GM06990 (cell line): ENCODE results near the gene ESPNL.

Experiments used
- DNase-seq: peaks from one replicate; pipeline ENCODE4 v3.0.0-alpha.2; 2011; ENCODE audit not compliant: insufficient read length; ENCODE audit errors: extremely low read depth
- H3K27me3 ChIP-seq: replicated peaks from 2 replicates; pipeline ENCODE4 v1.6.0; 2011; ENCODE audit warnings: low read length; ENCODE audit not compliant: control insufficient read depth, insufficient read depth
- H3K36me3 ChIP-seq: 2 replicates; pipeline ENCODE4 v1.5.1; 2011; ENCODE audit warnings: low read length; ENCODE audit not compliant: control insufficient read depth, insufficient read depth
- H3K4me3 ChIP-seq: replicated peaks from 2 replicates; pipeline ENCODE4 v1.5.1; 2011; ENCODE audit warnings: low read depth, mild to moderate bottlenecking, control low read depth, low read length
- CTCF ChIP-seq: IDR thresholded peaks from 2 replicates; pipeline ENCODE4 v1.5.1; 2011; ENCODE audit warnings: low read length, control low read depth, mild to moderate bottlenecking, inconsistent platforms; ENCODE audit not compliant: insufficient read depth, poor library complexity, severe bottlenecking

Gene ESPNL

DNA sequence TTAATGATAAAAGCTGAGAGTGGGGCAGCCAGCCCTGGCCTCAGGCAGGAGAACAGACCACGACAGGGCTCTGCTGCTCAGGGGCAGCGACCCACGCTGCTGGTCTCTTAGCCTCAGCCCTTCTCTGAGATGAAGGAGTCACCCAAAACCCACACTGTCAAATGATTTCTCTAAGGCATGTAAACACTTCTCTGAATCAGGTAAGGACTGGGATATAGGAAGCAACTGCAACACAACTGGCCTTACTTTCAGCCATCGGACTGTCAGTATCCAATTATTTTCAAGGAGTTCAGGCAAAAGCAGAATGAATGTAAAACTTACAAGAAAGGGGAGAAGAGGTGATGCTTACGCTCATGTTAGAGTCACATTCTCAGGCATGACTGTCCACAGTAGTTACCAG is 80.4 kb downstream of the ESPNL start:
- no peak for TF ChIP-seq CTCF
- H3K36me3 ChIP-seq: peaks cover 20% of the 10 kb centered on the region
- H3K27me3 ChIP-seq: no peaks in the 10 kb centered on the region
- no peak overlapping the region for H3K4me3 ChIP-seq
- DNase-seq: no peak

- H3K4me3 ChIP-seq: no peak overlapping the region
- no peak for DNase-seq
- TF ChIP-seq CTCF: no peak
- H3K27me3 ChIP-seq: no peaks in the 10 kb centered on the region
- H3K36me3 ChIP-seq: peaks cover 23% of the 10 kb centered on the region
Observed at GRCh38 chr2:238182362-238182761, 82.2 kb downstream of the ESPNL start.
